HepG2 (cell line): ENCODE results near the gene BIRC5. TPM values are rescaled to one million over a fixed set of nuclear protein-coding genes. Genes with fewer than 3 reads are reported as not detected.
A peak's percentile ranks its signal among the peaks of the same experiment; 100 is the strongest.

Experiments
- ARID2 ChIP-seq: sonication (generic); formaldehyde crosslinking; IDR thresholded peaks from 2 replicates; pipeline ENCODE4 v1.8.1; 2022; ENCODE audit warnings: mild to moderate bottlenecking, missing genetic modification reagents, borderline replicate concordance
- BHLHE40 ChIP-seq: IDR thresholded peaks from 2 replicates; pipeline ENCODE4 v1.6.1; 2011; ENCODE audit warnings: low read length, improper control_type of control experiment
- ELF1 ChIP-seq: sonication (generic); formaldehyde crosslinking; IDR thresholded peaks from 2 replicates; pipeline ENCODE4 v1.4.0; 2020; ENCODE audit warnings: missing genetic modification reagents
- EP300 ChIP-seq, 3 experiments: sonication (generic) in 1 of 3; formaldehyde crosslinking in 1 of 3; IDR thresholded peaks; 2 replicates each; pipeline versions ENCODE4 v1.5.1 to v1.6.1; 2011 to 2020; ENCODE audit warnings: low read depth in 2 of 3, low read length in 2 of 3, borderline replicate concordance in 1 of 3, improper control_type of control experiment in 1 of 3, mild to moderate bottlenecking in 1 of 3, missing genetic modification reagents in 1 of 3, moderate library complexity in 1 of 3
- ETS1 ChIP-seq: sonication (generic); formaldehyde crosslinking; IDR thresholded peaks from 2 replicates; pipeline ENCODE4 v1.4.0; 2020; ENCODE audit warnings: missing genetic modification reagents
- HMGA1 ChIP-seq: sonication (generic); formaldehyde crosslinking; conservative IDR thresholded peaks from 2 replicates; pipeline ENCODE4 v1.4.0; 2020; ENCODE audit warnings: missing genetic modification reagents
- HNRNPH1 ChIP-seq: fragments of 200-400 bp; formaldehyde crosslinking; optimal IDR thresholded peaks from 2 replicates; pipeline ENCODE3; 2017; ENCODE audit warnings: mild to moderate bottlenecking, low read depth, low read length
- IRX3 ChIP-seq: sonication (generic); formaldehyde crosslinking; IDR thresholded peaks from 2 replicates; pipeline ENCODE4 v1.8.1; 2023; ENCODE audit warnings: mild to moderate bottlenecking, low read depth, missing genetic modification reagents, borderline replicate concordance
- KLF6 ChIP-seq: IDR thresholded peaks from 2 replicates; pipeline ENCODE4 v1.8.0; 2016; ENCODE audit warnings: missing biosample characterization, missing genetic modification reagents
- MAZ ChIP-seq, 2 experiments: sonication (generic) in 1 of 2; formaldehyde crosslinking in 1 of 2; IDR thresholded peaks; 2 replicates each; pipeline versions ENCODE4 v1.5.0 to v1.6.1; 2012 to 2020; ENCODE audit warnings: low read depth in 2 of 2, mild to moderate bottlenecking in 2 of 2, borderline replicate concordance in 1 of 2, improper control_type of control experiment in 1 of 2, low read length in 1 of 2, missing genetic modification reagents in 1 of 2, moderate library complexity in 1 of 2
- POLR2AphosphoS5 ChIP-seq: IDR thresholded peaks from 2 replicates; pipeline ENCODE4 v1.6.1; 2012; ENCODE audit warnings: low read depth, low read length
- SETDB1 ChIP-seq: sonication (generic); formaldehyde crosslinking; IDR thresholded peaks from 2 replicates; pipeline ENCODE4 v1.5.1; 2020; ENCODE audit warnings: missing genetic modification reagents, mild to moderate bottlenecking, borderline replicate concordance
- SRY ChIP-seq: sonication (generic); formaldehyde crosslinking; IDR thresholded peaks from 2 replicates; pipeline ENCODE4 v1.8.0; 2022; ENCODE audit warnings: mild to moderate bottlenecking, missing genetic modification reagents
- TBL1XR1 ChIP-seq: fragments of 150-350 bp; IDR thresholded peaks from 2 replicates; pipeline ENCODE4 v1.6.1; 2014; ENCODE audit warnings: borderline replicate concordance, low read length; ENCODE audit not compliant: partially characterized antibody
- TBX2 ChIP-seq: sonication (generic); formaldehyde crosslinking; IDR thresholded peaks from 2 replicates; pipeline ENCODE4 v1.5.0; 2020; ENCODE audit warnings: missing genetic modification reagents, mild to moderate bottlenecking, borderline replicate concordance
- THYN1 ChIP-seq: sonication (generic); formaldehyde crosslinking; IDR thresholded peaks from 2 replicates; pipeline ENCODE4 v1.8.1; 2023; ENCODE audit warnings: low read depth, mild to moderate bottlenecking, moderate library complexity, missing genetic modification reagents, borderline replicate concordance
- ZC3H13 ChIP-seq: sonication (generic); formaldehyde crosslinking; IDR thresholded peaks from 2 replicates; pipeline ENCODE4 v1.8.1; 2023; ENCODE audit warnings: mild to moderate bottlenecking, missing genetic modification reagents, moderate library complexity
- ZFAT ChIP-seq: sonication (generic); formaldehyde crosslinking; conservative IDR thresholded peaks from 2 replicates; pipeline ENCODE4 v1.8.1; 2023; ENCODE audit warnings: missing genetic modification reagents, inconsistent platforms
- ZNF274 ChIP-seq: sonication (generic); formaldehyde crosslinking; IDR thresholded peaks from 2 replicates; pipeline ENCODE4 v1.5.1; 2020; ENCODE audit warnings: mild to moderate bottlenecking, missing genetic modification reagents
- ZNF691 ChIP-seq: sonication (generic); formaldehyde crosslinking; IDR thresholded peaks from 2 replicates; pipeline ENCODE4 v1.4.0; 2020; ENCODE audit warnings: missing genetic modification reagents, low read depth, mild to moderate bottlenecking, borderline replicate concordance
- ZSCAN25 ChIP-seq: sonication (generic); formaldehyde crosslinking; IDR thresholded peaks from 2 replicates; pipeline ENCODE4 v1.8.0; 2022; ENCODE audit warnings: mild to moderate bottlenecking, missing genetic modification reagents
- polyA plus RNA-seq, 8 experiments: library from polyadenylated mRNA; depleted of rRNA in 3 of 8; stranded (reverse) in 7 of 8; unstranded in 1 of 8; fragments of >200 nt; fragmentation: Illumina TruSeq in 4 of 8; extraction: Trizol in 4 of 8; gene quantifications; 2 replicates each; pipeline versions ENCODE4 v1.2.1 to v1.2.3, GENCODE V29; 2011 to 2016; ENCODE audit warnings: low read depth in 4 of 8, missing spikeins in 1 of 8, mixed read lengths in 1 of 8; ENCODE audit not compliant: insufficient read depth in 1 of 8
- total RNA-seq, 5 experiments: library from RNA; depleted of rRNA; stranded (reverse); fragments of >200 nt; fragmentation: Illumina TruSeq; extraction: Trizol; gene quantifications; 2 replicates each; pipeline ENCODE4 v1.2.3, GENCODE V29; 2016; ENCODE audit warnings: low read depth in 1 of 5
- TF ChIP-seq, protein P1 (sequence below): sonication (generic); formaldehyde crosslinking; conservative IDR thresholded peaks from 2 replicates; pipeline ENCODE4 v1.8.0; 2022; ENCODE audit warnings: mild to moderate bottlenecking, moderate library complexity, missing genetic modification reagents
- TF ChIP-seq, protein P2 (sequence below): sonication (generic); formaldehyde crosslinking; IDR thresholded peaks from 2 replicates; pipeline ENCODE4 v1.8.1; 2022; ENCODE audit warnings: mild to moderate bottlenecking, missing genetic modification reagents

Gene BIRC5
- total and polyA plus RNA-seq, 2 of the 13 experiments (the other 11 are each of a cell fraction or from before 2014, with no cell fraction given) = 30.3 to 135 TPM

DNA sequence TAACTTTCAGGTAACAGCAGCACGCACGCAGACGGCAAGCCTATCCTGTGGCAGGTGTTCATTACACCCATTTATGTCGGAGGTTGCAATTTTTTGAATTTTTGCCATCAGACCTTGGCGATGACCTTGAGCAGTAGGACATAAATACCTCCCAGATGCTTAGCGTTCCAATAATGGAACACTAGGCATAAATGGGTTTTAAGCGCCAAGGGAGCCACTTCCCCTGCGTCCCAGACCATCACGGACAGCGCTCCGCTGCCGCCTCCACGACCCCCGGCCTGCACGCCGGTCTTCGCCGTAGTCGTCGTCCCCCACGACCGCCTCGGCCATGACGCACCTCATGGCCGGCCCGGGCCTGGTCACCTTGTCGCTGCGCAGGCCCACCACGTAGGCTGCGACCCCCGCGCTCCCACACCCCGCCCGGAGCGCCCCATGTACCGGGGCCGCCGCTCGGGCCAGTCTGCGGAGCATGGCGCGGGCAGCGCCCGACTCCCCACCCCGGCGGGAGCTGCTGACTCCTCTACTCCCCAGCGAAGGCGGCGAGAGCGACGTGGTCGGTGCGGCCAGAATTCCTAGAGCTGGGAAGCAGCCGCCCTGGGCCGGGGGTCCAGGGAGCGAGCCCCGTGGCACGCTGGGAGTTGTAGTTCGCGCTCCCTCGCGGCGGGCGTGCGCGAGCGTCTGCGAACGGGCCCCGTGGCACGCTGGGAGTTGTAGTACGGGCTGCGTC is 40.1 kb downstream of the BIRC5 start (continued):
- TF ChIP-seq ARID2 (CRISPR knock-in tag) (peak; percentile 85; the same call in 1 of the 2 replicates), TBL1XR1 (peak; percentile 57), SETDB1 (CRISPR knock-in tag) (no peak), ZNF691 (CRISPR knock-in tag) (no peak; the same call in 1 of the 2 replicates), ETS1 (CRISPR knock-in tag) (peak; percentile 88), BHLHE40 (no peak), HMGA1 (CRISPR knock-in tag) (no peak), ZSCAN25 (CRISPR knock-in tag) (peak; percentile 65; the same call in 1 of the 2 replicates), IRX3 (CRISPR knock-in tag) (peak; percentile 96), ZFAT (CRISPR knock-in tag) (0 out of 2 replicates have a peak, but pooled peaks have one; percentile 40), SRY (peak; percentile 93), ELF1 (CRISPR knock-in tag) (peak; percentile 83), KLF6 (CRISPR knock-in tag) (0 out of 2 replicates have a peak, but pooled peaks have one; percentile 79), ZC3H13 (CRISPR knock-in tag) (peak; percentile 73; the same call in 1 of the 2 replicates), TBX2 (CRISPR knock-in tag) (peak; percentile 78; the same call in 1 of the 2 replicates), HNRNPH1 (no peak), ZNF274 (CRISPR knock-in tag) (peak; percentile 95), POLR2AphosphoS5 (peak; percentile 84), MAZ (IDR thresholded peaks at IDR 0.05; ENCODE audit: borderline replicate concordance, low read depth, low read length) (peak; percentile 36; the same call in 1 of the 2 replicates), MAZ (CRISPR knock-in tag; IDR thresholded peaks at IDR 0.05; ENCODE audit: low read depth) (peak; percentile 91), EP300 (IDR thresholded peaks at IDR 0.05; ENCODE audit: low read depth in 2 of 2, low read length in 2 of 2) (no peak), EP300 (CRISPR knock-in tag; IDR thresholded peaks at IDR 0.05; ENCODE audit: borderline replicate concordance) (no peak; the same call in 1 of the 2 replicates), THYN1 (CRISPR knock-in tag) (no peak; the same call in 1 of the 2 replicates)
- TF ChIP-seq, protein P1, sequence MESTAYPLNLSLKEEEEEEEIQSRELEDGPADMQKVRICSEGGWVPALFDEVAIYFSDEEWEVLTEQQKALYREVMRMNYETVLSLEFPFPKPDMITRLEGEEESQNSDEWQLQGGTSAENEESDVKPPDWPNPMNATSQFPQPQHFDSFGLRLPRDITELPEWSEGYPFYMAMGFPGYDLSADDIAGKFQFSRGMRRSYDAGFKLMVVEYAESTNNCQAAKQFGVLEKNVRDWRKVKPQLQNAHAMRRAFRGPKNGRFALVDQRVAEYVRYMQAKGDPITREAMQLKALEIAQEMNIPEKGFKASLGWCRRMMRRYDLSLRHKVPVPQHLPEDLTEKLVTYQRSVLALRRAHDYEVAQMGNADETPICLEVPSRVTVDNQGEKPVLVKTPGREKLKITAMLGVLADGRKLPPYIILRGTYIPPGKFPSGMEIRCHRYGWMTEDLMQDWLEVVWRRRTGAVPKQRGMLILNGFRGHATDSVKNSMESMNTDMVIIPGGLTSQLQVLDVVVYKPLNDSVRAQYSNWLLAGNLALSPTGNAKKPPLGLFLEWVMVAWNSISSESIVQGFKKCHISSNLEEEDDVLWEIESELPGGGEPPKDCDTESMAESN (CRISPR knock-in tag) = peak; percentile 96
- TF ChIP-seq, protein P2, sequence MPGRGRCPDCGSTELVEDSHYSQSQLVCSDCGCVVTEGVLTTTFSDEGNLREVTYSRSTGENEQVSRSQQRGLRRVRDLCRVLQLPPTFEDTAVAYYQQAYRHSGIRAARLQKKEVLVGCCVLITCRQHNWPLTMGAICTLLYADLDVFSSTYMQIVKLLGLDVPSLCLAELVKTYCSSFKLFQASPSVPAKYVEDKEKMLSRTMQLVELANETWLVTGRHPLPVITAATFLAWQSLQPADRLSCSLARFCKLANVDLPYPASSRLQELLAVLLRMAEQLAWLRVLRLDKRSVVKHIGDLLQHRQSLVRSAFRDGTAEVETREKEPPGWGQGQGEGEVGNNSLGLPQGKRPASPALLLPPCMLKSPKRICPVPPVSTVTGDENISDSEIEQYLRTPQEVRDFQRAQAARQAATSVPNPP = peak; percentile 78
